ENCODE data around the gene AKIRIN2.

GRCh38 chr6:87669051-87669450, 33.0 kb downstream of the AKIRIN2 start:
- TF ChIP-seq CTCF (IDR thresholded peaks at IDR 0.05) (no peak), POLR2A (IDR thresholded peaks at IDR 0.05) (no peak)
